Immature natural killer cell (primary cell): ENCODE data around the gene NXPH2. TPM values are rescaled to one million over a fixed set of nuclear protein-coding genes. Genes with fewer than 3 reads are reported as not detected.
"Not testable (repeated sequence)": the region's sequence is repeated elsewhere in the genome, so short reads cannot be mapped to it uniquely, and the experiment has no call there.

ENCODE experiments used
- DNase-seq, 3 donors: peaks; one replicate each; pipeline ENCODE4 v3.0.0; 2022; ENCODE audit warnings: mixed read lengths in 1 of 3
- H3K27ac Mint-ChIP-seq, 6 donors: one replicate each; pipeline ENCODE4 v1.8.0; 2020; ENCODE audit warnings: mixed read lengths in 6 of 6, mild to moderate bottlenecking in 5 of 6, inconsistent platforms in 4 of 6, moderate library complexity in 3 of 6
- H3K27me3 Mint-ChIP-seq, 3 donors: one replicate each; pipeline ENCODE4 v1.8.0; 2020 to 2021; ENCODE audit warnings: low read depth in 3 of 3, mild to moderate bottlenecking in 3 of 3, mixed read lengths in 3 of 3, moderate library complexity in 3 of 3, inconsistent platforms in 1 of 3
- H3K36me3 Mint-ChIP-seq, 3 donors: one replicate each; pipeline ENCODE4 v1.8.0; 2020; ENCODE audit warnings: mixed read lengths in 3 of 3, inconsistent platforms in 2 of 3, mild to moderate bottlenecking in 2 of 3
- H3K4me1 Mint-ChIP-seq, 2 donors: one replicate each; pipeline ENCODE4 v1.8.0; 2020; ENCODE audit warnings: inconsistent platforms in 2 of 2, mild to moderate bottlenecking in 2 of 2, mixed read lengths in 2 of 2, moderate library complexity in 1 of 2
- H3K4me3 Mint-ChIP-seq, 5 donors: one replicate each; pipeline ENCODE4 v1.8.0; 2020; ENCODE audit warnings: mild to moderate bottlenecking in 5 of 5, mixed read lengths in 5 of 5, inconsistent platforms in 3 of 5, moderate library complexity in 3 of 5
- H3K9me3 Mint-ChIP-seq, 6 donors: one replicate each; pipeline ENCODE4 v1.8.0; 2020; ENCODE audit warnings: mild to moderate bottlenecking in 6 of 6, mixed read lengths in 6 of 6, inconsistent platforms in 4 of 6, moderate library complexity in 3 of 6
- polyA plus RNA-seq, 3 donors: library from polyadenylated mRNA; unstranded; fragments of 300-500 nt; fragmentation: Illumina TruSeq; gene quantifications; one replicate each; pipeline ENCODE4 v1.2.3, GENCODE V29; 2021

NXPH2 gene
- polyA plus RNA-seq, 3 donors from 2014 or later = not detected

DNA sequence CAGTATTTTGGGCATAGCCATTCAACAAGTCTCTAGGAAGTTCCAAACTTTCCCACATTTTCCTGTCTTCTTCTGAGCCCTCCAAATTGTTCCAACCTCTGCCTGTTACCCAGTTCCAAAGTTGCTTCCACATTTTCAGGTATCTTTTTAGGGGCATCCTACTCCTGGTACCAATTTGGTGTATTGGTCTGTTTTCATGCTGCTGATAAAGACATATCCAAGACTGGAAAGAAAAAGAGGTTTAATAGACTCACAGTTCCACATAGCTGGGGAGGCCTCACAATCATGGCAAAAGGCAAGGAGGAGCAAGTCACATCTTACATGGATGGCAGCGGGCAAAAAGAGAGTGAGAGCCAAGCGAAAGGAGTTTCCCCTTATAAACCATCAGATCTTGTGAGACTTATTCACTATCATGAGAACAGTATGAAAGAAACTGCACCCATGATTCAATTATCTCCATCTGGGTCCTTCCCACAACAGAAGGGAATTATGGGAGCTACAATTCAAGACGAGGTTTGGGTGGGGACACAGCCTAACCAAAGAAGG, 43.1 kb downstream of the NXPH2 start:
- H3K36me3 Mint-ChIP-seq, H3K27me3 Mint-ChIP-seq, DNase-seq, H3K4me1 Mint-ChIP-seq, H3K4me3 Mint-ChIP-seq, H3K27ac Mint-ChIP-seq: not testable (repeated sequence)
- peaks cover 2 to 26% (median 14%) of the 10 kb centered on the region in 6 donors for H3K9me3 Mint-ChIP-seq

GRCh38 chr2:138732651-138733050, 47.5 kb downstream of the NXPH2 start:
- H3K4me3 Mint-ChIP-seq = no peak overlapping the region
- H3K4me1 Mint-ChIP-seq = no peaks in the 10 kb centered on the region
- no peak overlapping the region for H3K27ac Mint-ChIP-seq
- H3K36me3 Mint-ChIP-seq = peaks cover 0 to 4% (median 0%) of the 10 kb centered on the region in 3 donors
- H3K27me3 Mint-ChIP-seq = peaks cover 0 to 2% (median 0%) of the 10 kb centered on the region in 3 donors
- peaks cover 0 to 26% (median 15%) of the 10 kb centered on the region in 6 donors for H3K9me3 Mint-ChIP-seq
- no peak for DNase-seq

DNA sequence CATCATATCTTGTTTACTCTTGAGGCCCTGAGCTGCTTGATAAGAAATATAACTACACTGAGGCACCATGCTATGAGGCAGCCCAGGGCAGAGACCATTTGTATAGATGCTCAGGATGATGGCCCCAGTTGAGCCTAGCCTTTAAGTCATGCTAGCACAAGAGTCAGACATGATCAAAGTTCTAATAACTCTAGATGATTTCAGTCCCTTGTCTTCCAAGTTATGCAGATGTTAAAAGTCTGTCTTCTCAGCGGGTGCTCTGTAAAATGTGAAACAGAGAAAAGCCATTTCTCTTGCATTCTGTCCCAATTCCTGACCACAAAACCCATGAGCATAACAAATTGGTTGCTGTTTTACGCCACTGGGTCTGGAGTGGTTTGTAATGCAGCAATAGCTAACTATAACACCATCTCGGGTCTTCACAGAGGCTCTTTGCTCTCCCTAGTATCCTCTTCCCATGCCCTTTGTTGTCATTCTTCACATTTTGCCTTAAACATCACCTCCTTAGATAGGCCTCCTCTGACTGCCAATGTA, 49.6 kb downstream of the NXPH2 start:
- Mint-ChIP-seq H3K9me3 (peaks cover 0 to 18% (median 7%) of the 10 kb centered on the region in 6 donors), H3K27me3 (peaks cover 0 to 2% (median 0%) of the 10 kb centered on the region in 3 donors), H3K27ac (no peak overlapping the region), H3K4me1 (no peaks in the 10 kb centered on the region), H3K4me3 (no peak overlapping the region), H3K36me3 (peaks cover 0 to 4% (median 0%) of the 10 kb centered on the region in 3 donors)
- DNase-seq = no peak

DNA sequence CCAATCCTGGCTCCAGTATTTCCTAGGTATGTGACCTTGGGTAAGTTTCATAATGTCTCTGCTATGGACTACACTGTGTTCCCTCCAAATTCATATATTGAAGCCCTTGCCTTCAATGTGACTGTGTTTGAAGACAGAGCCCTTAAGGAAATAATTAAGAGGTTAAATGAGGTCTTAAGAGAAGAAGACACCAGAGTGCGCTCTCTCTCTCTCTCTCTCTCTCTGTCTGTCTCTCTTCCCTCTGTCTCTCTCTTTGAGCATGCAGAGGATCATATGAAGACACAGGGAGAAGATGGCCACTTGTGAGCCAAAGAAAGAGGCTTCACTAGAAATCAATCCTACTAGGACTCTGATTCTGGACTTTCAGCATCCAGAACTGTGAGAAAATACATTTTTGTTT, 52.2 kb downstream of the NXPH2 start:
- Mint-ChIP-seq H3K27ac (no peak overlapping the region), H3K9me3 (peaks cover 0 to 12% (median 0%) of the 10 kb centered on the region in 6 donors), H3K4me1 (no peaks in the 10 kb centered on the region), H3K4me3 (no peak overlapping the region), H3K27me3 (peaks cover 0 to 2% (median 2%) of the 10 kb centered on the region in 3 donors), H3K36me3 (no peaks in the 10 kb centered on the region)
- DNase-seq = no peak

GRCh38 chr2:138726681-138727080, 53.5 kb downstream of the NXPH2 start:
- Mint-ChIP-seq H3K9me3 (peaks cover 0 to 12% (median 0%) of the 10 kb centered on the region in 6 donors), H3K4me3 (no peak overlapping the region), H3K36me3 (no peaks in the 10 kb centered on the region), H3K27ac (no peak overlapping the region), H3K4me1 (no peaks in the 10 kb centered on the region), H3K27me3 (peaks cover 0 to 2% (median 2%) of the 10 kb centered on the region in 3 donors)
- no peak for DNase-seq

DNA sequence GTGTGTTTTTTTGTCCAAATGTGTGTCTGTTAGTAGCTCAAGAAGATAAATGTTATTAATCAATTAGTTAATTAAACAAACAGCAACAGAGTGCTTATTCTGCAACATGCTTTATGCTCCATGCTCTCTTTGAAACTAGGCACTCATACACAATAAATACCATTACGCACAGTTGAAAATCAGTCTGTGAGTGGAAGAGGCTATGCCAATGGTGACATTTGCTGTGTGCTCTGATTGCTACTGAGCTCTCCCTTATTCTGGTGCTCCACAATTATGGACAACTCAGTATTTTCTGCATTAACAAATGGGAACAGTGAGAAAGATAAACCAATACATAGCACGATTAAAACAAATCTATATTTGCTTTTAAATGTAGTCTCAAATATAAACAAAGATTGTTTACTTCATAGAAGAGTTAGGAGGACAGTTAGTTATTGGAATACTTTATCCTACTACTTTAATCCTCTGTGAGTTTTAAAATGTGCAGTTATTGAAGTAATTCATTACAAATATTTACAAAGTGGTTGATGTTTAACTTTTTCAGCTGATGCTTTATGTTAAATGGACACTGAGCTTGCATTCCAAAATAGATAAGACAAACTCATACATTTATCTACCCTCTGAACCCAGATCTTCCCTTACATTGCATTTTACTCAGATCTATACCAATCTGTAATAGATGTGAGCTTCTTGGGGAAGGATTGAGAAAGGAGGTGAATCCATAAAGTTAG, 55.3 kb downstream of the NXPH2 start:
- no peak overlapping the region for H3K4me3 Mint-ChIP-seq
- no peak for DNase-seq
- H3K4me1 Mint-ChIP-seq = no peaks in the 10 kb centered on the region
- peaks cover 0 to 9% (median 0%) of the 10 kb centered on the region in 6 donors for H3K9me3 Mint-ChIP-seq
- H3K27ac Mint-ChIP-seq = no peak overlapping the region
- peaks cover 0 to 2% (median 2%) of the 10 kb centered on the region in 3 donors for H3K27me3 Mint-ChIP-seq
- H3K36me3 Mint-ChIP-seq = no peaks in the 10 kb centered on the region

- Mint-ChIP-seq H3K27me3 (peaks cover 0 to 2% (median 0%) of the 10 kb centered on the region in 3 donors), H3K9me3 (peaks cover 0 to 9% (median 0%) of the 10 kb centered on the region in 6 donors), H3K4me3 (no peak overlapping the region), H3K36me3 (no peaks in the 10 kb centered on the region), H3K27ac (no peak overlapping the region), H3K4me1 (no peaks in the 10 kb centered on the region)
- no peak for DNase-seq
These were observed 55.9 kb downstream of the NXPH2 start for GRCh38 chr2:138724327-138724726.

GRCh38 chr2:138723196-138723987, 56.8 kb downstream of the NXPH2 start:
- no peak overlapping the region for H3K4me3 Mint-ChIP-seq
- H3K27me3 Mint-ChIP-seq = peaks cover 0 to 2% (median 0%) of the 10 kb centered on the region in 3 donors
- no peaks in the 10 kb centered on the region for H3K4me1 Mint-ChIP-seq
- no peaks in the 10 kb centered on the region for H3K36me3 Mint-ChIP-seq
- peaks cover 0 to 9% (median 0%) of the 10 kb centered on the region in 6 donors for H3K9me3 Mint-ChIP-seq
- H3K27ac Mint-ChIP-seq = no peak overlapping the region
- DNase-seq = no peak

DNA sequence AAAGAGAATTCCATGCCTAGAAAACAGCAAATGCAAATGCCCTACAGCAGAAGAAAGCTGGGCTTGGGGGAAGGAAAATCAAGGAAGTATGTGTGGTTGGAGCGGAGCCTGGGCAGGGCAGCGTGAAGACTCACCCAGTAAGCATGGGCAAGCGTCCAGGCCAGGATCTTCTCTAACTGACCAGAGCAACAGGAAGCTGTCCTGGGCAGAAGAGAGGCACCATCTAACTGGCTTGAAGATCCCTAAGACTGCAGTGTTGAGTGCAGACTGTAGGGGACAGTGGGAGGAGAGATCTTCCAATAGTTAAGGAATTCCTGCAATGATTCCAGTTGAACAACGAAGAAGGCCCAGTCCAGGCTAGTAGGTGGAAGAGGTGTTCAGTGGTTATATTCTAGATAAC, 57.9 kb downstream of the NXPH2 start:
- no peaks in the 10 kb centered on the region for H3K4me1 Mint-ChIP-seq
- no peaks in the 10 kb centered on the region for H3K36me3 Mint-ChIP-seq
- H3K27ac Mint-ChIP-seq = no peak overlapping the region

GRCh38 chr2:138720035-138720838, 60.0 kb downstream of the NXPH2 start:
- H3K27ac Mint-ChIP-seq = no peak overlapping the region
- DNase-seq = no peak
- no peaks in the 10 kb centered on the region for H3K4me1 Mint-ChIP-seq

More for the DNA sequence above, 57.9 kb downstream of the NXPH2 start:
- H3K27me3 Mint-ChIP-seq = peaks cover 0 to 2% (median 0%) of the 10 kb centered on the region in 3 donors
- no peak for DNase-seq
- no peak overlapping the region for H3K4me3 Mint-ChIP-seq
- peaks cover 0 to 9% (median 0%) of the 10 kb centered on the region in 6 donors for H3K9me3 Mint-ChIP-seq

DNA sequence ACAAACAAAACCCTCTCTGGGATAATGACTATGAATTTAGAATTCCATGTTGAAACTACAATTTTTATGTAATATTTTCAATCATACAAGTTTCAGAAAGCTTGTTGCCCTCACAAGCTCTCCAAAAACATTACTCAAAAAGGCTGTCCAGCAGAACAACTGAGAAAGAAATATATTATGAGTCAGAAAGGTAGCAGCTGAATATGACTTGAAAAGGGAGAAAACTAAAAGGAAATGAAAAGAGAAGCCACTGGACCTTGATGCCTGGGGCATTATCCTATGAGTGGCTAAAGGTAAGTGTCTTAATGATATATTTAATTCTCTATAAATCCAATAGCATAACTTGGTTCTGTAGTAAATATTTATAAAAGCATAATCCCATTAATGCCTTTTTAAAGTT, 61.8 kb downstream of the NXPH2 start:
- DNase-seq = no peak
- Mint-ChIP-seq H3K36me3 (no peaks in the 10 kb centered on the region), H3K4me1 (no peaks in the 10 kb centered on the region), H3K4me3 (no peak overlapping the region), H3K27me3 (peaks cover 0 to 2% (median 0%) of the 10 kb centered on the region in 3 donors), H3K27ac (no peak overlapping the region), H3K9me3 (peaks cover 0 to 6% (median 0%) of the 10 kb centered on the region in 6 donors)

More at GRCh38 chr2:138720035-138720838, 60.0 kb downstream of the NXPH2 start:
- peaks cover 0 to 2% (median 2%) of the 10 kb centered on the region in 3 donors for H3K27me3 Mint-ChIP-seq
- H3K4me3 Mint-ChIP-seq = no peak overlapping the region
- H3K36me3 Mint-ChIP-seq = no peaks in the 10 kb centered on the region
- H3K9me3 Mint-ChIP-seq = peaks cover 0 to 9% (median 0%) of the 10 kb centered on the region in 6 donors

DNA sequence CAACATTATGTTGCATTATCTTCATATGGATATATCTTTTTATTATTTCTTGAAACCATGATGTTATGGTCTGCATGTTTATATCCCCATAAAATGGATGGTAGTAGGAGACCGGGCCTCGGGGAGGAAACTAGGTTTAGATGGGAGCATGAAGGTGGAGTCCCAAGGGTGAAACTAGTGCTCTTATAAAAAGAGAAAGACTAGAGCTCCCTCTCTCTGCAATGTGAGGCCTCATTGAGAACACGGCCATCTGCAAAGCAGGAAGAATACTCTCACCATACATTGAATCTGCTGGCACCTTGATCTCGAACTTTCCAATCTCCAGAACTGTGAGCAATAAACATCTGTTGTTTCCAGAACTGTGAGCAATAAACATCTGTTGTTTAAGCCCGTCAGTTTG, 64.0 kb downstream of the NXPH2 start:
- no peak overlapping the region for H3K27ac Mint-ChIP-seq
- H3K36me3 Mint-ChIP-seq = no peaks in the 10 kb centered on the region
- no peak for DNase-seq
- no peaks in the 10 kb centered on the region for H3K4me1 Mint-ChIP-seq
- H3K4me3 Mint-ChIP-seq = no peak overlapping the region
- H3K27me3 Mint-ChIP-seq = peaks cover 0 to 2% (median 0%) of the 10 kb centered on the region in 3 donors
- peaks cover 0 to 12% (median under 1%) of the 10 kb centered on the region in 6 donors for H3K9me3 Mint-ChIP-seq

- no peaks in the 10 kb centered on the region for H3K4me1 Mint-ChIP-seq
These were observed 66.7 kb downstream of the NXPH2 start for GRCh38 chr2:138713504-138713903.

More at GRCh38 chr2:138713504-138713903, 66.7 kb downstream of the NXPH2 start:
- no peak for DNase-seq
- Mint-ChIP-seq H3K9me3 (peaks cover 0 to 12% (median under 1%) of the 10 kb centered on the region in 6 donors), H3K36me3 (no peaks in the 10 kb centered on the region), H3K27me3 (peaks cover 0 to 7% (median 0%) of the 10 kb centered on the region in 3 donors), H3K27ac (no peak overlapping the region), H3K4me3 (no peak overlapping the region)
